Islet precursor cell (in vitro differentiated cells): ENCODE data around the gene ALDH1L1.

ENCODE experiments used
- DNase-seq: peaks from one replicate; pipeline ENCODE4 v3.0.0-alpha.2; 2018

ALDH1L1 gene

DNA sequence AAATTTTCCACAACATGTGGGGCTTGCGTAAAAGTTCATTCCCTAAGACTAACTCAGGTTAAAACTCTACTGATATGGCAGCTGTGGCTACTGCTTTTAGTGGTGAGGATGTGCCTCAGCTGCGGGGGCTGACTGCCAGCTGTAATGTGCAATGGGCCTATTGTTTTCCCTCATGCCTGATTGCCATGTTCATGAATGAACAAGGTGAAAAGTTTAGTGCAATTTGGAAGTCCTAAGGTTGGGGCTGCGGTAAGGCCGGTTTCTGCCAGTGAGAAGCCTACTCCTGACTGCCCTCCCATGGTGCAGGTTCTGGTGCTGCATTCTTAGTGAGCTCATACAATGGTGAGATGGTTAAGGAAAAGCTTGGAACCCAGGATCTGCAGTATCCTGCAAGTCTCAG lies 10.9 kb upstream of the ALDH1L1 start:
- DNase-seq: no peak

DNA sequence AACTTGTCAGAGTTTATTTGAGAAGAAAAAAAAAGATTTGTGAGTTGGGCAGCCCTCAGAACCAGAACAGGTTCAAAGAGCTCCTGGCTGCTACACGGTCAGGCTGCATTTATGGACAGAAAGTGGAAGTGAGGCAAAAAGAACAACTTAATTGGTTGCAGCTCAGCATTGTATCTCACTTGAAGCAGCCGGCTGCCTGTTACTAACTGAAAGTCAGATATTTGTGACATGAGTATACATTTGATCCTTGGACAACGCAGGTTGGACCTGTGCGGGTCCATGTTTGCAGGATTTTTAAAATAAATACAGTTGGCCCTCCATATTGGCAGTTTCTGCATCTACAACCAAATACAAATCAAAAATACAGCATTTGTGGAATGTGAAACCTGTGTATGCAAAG lies 7.5 kb upstream of the ALDH1L1 start:
- no peak for DNase-seq

DNA sequence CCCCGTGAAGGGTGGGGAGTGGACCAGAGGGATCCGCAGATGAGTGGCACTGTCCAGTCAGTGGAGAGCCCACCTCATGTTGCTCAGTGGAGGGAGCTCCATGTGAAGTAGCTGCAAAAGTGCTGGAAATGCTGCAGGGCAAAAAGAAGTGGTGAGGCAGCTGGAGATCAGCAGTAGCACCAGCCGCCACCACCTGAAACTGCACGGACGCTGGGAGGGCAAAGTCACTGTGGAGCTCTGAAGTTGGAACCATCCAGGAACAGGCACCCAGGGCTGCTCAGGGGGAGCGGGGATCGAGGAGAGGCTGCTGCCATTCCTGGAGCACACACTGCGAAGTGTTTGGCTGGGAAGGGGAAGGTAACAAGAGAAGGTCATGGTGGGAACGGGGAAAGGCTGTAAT lies 6.4 kb upstream of the ALDH1L1 start:
- DNase-seq: no peak

DNA sequence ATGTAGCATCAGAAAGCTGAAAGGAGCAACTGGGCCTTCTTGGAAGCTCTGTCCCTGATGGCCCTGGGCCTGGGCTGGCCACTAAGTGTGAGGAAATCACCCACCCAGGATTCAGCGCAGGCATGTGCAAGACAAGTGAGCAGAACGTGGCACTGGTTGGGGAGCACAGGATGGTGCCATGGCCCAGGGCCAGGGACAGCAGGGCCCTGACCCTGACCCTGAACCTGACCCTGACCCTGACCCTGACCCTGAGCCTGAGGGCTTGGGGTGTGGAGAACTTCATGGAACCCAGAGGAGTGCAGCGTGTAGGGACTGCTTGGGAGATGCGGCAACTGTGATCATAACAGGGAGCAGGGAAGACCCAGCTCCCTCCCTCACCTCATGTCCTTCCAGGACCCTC lies 5.9 kb upstream of the ALDH1L1 start:
- no peak for DNase-seq

DNA sequence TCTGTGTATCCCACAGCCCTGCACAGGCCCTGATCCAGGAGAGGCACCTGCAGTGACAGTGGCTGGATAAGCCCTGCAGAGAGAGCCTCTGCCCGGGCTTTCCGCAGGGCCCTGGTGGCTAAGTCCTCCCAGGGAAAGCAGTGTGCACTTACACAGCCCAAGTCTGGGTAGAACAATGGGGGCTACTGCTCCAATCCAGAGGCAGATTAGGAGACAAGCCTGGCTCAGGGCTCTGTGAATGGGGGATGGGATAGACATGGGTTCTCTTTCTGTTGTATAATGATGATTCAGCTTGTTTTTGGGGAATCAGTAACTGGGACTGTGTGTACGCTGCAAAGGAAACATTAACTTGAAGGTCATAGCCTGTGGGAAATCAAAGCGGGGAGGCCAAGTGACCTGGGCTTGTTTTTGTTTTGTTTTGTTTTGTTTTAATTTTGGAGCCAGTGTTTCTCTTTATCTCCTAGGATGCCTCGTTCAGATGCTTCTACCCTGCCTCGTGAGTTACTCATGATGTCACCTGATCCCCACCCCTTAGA lies 4.1 kb upstream of the ALDH1L1 start:
- no peak for DNase-seq

DNA sequence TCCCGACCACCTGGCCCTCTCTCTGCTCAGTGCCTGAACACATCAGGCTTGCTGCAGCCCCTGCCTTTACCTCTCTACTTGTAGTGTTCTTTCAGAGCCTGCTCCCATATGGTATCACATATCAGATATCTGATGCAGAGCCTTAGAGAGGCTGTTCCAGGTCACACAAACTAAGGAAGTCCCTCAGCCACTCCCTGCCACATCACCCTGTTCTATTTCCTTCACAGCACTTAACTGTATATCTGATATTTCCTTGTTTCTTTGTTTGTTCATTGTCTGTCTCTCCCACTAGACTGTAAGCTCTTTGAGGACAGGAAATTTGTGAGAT lies 976 bp upstream of the ALDH1L1 start:
- DNase-seq: no peak

DNA sequence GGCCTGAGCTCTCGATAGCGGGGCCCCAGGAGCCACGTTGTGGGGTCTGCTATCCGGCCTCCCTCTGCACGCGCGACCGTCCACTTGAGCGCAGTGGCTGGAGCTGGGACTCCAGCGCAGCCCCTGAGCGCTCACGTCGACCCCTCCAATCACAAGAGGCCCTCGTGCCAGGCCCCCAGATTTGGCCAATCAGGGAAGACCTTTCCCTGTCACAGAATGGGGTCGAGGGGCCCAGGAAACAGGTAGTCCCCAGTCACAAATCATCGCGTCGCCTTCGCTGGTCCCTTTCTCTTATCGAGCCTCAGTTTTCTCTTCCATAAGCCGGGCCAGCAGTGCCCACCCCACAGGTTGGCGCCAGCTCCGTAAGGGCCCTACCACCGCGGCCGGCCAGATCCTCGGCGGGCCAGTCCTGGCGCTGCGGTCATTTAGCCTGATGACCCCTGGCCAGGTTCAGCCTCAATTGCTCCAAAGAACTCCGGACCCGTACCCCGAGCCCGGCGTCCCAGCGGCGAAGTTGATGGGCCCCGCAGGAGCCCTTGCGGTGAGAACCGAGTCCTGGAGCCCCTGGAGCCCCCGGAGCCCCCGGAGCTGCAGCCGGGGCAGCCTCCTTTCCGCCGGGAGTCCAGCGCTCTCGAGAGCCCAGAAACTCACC lies 435 bp downstream of the ALDH1L1 start:
- DNase-seq: peak; percentile 67

DNA sequence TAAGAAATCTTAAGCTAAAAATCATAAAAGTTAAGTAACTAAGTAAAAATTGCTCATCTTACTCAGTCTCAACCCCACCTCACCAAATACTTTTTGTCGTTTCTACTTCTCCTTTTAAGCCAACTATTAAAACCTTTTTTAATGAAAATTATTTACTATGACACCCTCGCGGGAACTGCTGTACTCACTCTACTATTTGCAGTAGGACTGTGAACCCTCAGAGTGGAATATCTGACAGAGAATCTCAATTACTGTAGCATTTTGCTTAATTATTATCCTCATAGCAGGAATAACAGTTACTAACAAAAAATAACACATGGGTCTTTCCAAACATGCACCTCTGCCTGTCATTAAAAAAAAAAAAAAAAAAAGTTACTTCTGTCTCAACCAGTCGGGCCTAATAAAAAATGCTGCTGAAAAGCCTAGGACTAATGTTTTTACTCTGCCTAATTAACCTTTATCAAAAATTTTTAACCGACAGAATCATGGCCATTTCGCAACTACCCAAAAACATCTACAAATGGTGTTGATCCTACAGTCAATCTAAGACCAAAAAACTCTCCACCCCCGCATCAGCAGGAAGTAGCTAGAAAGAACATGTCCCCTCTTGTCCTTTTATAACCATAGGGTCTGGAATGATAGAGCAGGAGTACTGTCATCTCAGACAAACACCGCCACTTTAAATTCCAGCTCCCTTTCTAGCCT lies 10.2 kb downstream of the ALDH1L1 start:
- no peak for DNase-seq

DNA sequence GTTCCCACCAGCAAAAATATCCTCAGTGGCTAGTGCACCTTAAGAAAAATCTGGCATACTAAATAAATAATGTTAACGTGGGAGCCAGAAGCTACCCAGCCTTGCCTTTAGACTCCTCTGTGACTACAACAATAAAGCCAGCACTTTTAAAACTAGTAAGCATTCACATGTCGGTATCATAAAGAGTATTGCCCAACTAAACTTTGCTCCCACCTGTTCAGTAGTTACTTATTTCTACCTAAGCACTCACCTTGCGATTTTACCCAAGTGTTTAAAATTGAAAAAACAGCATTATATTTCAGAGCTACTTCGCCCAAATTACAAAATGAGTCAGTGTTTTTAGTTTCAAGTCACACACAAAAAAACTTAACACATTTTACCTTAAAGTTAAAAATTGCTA lies 12.8 kb downstream of the ALDH1L1 start:
- DNase-seq: no peak

DNA sequence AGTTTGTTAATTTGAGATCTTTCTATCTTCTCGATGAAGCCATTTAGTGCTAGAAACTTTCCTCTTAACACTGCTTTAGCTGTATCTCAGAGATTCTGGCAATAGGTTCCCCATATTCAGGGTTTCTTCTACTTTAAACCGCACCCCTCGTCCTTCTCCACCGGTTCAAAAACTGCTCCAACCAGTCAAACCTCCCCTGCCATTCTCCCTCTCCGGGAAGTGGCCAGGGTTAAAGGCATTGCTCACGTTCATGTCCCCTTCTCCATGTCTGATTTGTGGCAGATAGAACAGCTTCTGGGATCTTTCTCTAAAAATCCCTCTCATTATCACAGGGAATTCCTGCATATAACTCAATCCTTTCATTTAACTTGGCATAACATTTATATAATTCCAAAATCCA lies 14.4 kb downstream of the ALDH1L1 start:
- no peak for DNase-seq

DNA sequence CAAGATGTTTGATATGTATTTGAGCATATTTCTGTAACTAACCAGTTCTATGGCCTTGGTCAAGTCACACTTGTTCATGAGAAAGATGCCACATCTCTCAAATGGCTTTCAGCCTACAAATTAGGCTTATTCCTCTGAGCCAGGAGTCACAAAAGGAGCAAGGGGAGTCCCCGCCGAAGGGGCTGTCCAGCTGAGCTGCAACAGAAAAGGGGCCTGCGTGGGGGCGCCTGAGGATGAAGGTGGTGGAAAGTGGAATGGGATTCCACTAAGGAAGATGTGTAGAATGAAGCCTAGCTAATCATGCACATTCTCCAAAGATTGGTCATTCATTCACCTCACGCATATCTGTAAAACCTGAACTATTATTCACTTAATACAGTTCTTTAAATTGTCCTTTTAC lies 19.1 kb downstream of the ALDH1L1 start:
- DNase-seq: no peak

DNA sequence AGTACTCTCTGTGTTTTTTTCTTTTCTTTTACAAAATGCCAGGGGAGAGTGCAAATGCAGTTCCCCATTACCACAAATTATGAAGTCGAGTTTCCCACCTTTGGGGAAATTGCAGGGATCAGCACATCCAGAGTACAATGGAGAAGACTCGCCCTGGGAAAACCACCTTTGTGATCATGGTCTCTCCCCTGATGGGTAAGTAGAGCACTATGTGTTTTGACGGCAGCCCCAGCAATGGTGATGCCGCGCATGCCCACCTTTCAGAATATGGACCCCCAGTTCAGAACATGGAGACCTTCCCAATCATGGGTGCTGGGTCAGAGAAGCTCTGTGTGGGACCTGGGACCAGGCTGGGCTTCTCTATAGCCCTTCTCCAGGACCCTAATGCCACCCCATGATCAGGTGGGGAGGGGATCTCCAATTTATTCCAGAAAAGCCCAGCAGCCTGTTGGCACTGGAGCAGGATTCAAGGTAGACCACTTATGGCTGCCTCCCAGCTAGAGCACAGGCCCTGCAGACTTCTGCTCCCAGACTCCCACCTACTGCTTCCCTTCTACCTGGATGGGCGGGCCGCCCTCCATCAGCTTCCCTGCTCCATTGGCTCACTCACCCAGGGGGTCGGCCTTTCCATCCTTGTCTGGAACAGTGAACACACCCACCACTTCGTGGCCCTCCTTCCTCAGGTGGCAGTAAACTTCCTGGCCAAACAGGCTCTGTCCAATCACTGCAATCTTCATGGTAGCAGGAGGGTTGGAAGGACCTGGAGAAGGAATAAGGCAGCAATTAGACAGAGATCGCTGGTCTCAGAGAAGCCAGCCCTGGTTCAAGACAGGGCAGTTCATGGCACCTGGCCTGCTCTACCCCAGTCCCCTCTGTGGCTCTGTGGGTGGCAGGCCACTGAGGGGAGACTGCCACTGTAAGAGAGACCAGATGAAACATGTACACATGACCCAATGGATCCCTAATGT lies 19.9 kb downstream of the ALDH1L1 start:
- no peak for DNase-seq

DNA sequence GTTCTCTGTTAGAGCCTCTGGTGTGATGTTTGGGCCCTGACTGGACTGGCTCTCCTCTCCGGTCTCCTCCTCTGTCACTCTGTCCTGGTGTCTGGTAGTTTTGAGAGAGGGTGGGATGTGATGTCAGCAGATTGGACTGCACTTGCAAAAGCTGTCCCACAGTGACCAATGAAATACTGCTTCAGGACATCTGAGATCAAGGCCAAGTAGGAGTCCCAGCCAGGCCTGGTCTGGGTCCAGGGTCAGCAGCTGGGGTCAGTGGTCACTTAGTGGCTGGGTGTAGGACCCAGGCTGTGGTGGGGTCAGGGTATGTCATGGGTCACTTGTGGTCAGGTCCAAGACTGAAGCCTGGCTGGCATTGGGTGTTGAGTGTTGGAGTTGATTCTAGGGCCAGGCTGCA lies 20.9 kb downstream of the ALDH1L1 start:
- DNase-seq: no peak

DNA sequence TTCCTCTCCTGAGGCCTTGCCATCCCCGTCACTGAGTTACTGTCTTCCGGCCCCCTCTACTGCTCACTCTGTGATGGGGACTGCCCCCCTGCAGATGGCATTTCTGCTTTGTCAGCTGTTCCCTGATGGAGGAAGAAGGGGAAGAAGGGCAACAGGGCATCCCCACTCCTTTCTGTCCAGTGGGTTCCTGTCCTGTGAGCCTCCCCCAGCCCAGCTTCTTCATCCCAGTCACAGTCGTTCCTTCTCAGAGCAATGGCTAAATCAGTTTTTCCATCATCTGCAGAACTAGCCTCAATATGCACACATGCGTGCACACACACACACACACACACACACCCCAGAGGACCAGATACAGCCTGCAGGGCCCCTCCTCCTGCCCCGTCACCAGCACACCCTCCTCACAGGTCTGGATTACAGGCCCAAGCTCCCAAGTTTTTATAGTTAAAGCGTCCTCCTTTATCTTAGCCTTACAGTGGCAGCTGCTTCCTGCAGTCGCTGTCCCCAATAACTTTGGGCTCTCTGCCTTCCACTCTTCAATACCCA lies 21.4 kb downstream of the ALDH1L1 start:
- DNase-seq: no peak

DNA sequence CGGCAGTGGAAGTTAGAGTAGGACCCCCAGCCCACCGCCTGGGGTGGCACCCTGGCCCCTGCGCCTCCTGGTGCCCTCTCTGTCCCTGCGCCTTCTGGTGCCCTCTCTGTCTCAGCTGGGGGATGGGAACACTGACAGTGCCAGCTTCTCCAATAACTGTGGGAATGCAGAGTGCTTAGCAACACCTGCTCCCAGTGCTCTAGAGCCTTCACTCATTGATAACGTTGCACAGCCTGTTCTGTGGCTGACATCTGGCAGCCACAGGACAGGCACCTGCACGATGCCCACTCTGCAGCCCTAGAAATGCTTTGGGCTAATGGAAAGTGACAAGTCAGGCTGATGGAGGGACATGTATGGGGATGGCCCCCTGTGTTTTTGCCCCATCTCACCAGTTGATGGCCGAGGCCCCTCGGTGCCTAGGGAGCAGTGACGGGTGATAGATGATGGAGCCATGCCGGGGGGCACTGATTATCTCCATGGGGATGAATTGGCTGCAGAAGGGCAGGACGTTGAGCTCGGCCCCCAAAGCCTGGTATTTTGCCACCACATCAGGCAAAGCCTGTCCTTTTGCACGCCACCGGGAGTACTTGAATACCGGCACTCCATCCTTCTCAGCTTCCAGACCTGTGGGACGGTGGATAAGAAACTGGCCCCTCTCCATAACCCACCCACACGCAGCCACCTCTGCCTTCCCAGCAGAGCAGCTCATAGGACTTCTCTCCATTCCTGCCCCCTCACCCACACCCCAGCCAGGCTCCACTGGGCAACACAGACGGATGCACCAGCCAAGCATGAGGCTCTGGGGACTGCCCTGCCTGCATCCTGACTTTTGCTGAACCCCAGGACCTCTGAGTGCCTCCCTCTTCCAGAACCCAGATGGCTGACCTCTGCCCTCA lies 22.1 kb downstream of the ALDH1L1 start:
- no peak for DNase-seq

DNA sequence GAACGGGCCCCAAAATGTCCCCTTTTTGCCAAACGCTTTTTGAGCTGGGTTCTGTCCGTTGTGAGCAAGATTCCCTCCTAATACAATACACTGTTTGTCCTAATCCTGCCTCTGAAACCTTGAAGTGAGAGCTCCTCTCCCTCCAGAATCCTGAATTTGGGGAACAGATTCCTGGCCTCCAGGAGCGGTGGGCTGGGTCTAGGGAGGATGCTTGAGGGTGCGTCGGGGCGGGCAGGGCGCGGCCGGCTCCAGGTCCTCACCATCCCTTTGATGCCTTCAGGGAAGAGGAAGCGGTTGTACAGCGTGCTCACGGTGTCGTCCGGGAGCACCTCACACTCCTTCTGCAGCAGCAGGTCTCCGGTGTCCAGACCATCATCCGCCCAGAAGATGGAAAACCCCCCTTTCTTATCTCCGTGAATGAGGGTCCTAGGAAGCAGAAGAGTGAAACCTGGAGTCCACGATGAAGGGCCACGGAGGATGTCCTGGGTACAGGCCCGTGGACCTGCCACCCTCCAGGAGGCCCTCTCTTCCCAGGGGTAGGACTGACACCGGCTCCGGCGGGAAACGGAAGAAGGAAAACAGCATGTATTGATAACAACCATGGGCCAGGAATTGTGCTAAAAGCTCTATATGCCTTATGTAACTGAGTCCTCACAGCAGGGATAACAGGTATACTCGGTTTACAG lies 23.2 kb downstream of the ALDH1L1 start:
- DNase-seq: no peak

DNA sequence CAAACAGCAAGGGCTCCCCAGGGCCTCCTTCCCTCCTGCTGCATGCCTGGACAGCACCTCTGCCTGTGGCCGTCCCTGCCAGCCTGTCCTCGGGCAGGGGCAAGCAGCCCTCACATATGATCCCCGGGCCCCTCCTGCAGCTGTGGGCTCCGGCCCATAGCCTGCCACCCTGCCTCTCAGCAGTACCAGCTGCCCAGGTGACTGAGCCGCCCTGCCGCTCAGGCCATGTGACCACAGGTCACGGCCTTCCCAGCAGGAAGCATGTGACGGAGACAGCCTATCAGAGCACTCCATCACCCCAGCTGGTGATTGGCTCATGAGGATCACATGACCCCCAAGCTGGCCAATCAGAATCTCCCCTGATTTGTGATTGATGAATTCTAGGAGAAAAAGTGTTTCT lies 23.9 kb downstream of the ALDH1L1 start:
- peak; percentile 29 for DNase-seq

DNA sequence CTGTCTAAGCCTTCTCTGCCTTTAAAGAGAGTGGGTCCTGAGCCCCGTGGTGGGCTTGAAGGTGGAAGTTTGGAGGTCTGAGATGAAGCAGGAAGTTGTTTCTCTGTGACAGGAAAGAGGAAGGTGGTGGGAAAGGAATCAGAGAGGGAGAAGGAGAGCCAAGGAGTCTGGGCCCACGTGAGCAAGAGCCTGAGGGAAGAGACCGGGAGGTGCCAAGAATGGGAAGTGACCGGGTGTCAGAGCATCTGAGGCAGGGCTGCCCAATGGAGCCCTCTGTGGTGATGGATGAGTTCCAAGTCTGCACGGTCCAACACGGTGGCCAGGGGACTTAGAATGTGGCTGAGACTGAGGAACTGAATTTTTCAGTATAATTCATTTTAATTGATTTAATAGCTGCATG lies 24.6 kb downstream of the ALDH1L1 start:
- DNase-seq: peak; percentile 28

DNA sequence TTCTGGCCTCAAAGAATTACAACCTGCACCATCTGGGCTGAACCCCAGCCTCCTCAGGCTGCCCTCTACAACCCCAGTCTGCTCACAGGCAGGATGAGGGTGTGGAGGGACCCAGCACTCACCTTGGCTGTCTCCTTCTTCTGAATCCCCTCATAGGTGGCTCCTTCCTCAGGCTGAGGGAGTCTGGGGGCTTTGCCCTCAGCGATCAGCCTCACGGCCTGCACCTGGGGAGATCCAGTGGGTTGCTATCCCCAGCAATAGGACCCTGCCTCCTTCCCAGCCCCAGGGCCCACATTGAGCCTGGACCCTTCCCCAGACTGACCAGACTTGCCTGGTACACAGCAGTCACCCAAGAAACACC lies 25.1 kb downstream of the ALDH1L1 start:
- DNase-seq: no peak

DNA sequence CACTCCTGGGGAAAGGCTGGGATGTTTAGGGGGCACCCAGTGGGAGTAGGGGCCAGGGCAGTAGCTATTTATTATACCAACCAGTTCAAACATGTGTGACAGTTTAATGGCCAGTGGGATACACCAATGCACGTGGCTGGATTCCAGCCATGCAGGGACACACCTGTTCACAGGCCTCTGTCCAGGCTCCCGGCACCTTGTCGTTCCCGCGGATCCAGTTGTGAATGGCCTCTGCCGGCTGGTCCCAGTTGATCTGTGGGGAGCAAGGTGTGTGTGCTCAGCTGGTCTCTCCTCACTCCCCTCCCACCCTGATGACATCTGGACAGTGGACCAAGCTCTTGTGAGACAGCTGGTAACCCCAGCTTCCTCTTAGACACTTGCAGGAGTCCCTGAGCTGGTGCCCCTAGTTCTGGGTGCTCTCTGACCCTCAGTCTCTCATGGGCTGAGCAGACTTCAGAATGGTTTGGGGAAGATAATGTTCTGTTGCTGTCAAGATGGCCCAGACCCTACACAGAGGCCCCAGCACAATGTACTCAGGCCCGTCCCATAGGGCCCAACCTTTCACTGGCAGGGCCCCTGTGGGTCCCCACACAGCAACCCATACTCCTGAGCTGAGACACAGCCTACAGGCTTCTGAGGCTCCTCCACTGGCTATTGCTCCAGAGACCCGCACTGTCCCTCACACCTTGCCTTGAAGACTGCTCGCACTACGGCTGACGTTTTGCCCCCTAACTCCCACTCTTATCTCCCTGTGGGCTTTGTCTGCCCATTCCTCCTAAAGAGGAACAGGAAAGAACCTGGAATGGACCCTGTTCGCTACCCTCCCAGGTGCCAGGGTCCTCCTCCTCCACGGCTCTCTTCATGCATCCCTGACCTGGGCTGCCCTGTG lies 25.8 kb downstream of the ALDH1L1 start:
- peak; percentile 27 for DNase-seq
